ENCODE data around the gene CHKB.

DNA sequence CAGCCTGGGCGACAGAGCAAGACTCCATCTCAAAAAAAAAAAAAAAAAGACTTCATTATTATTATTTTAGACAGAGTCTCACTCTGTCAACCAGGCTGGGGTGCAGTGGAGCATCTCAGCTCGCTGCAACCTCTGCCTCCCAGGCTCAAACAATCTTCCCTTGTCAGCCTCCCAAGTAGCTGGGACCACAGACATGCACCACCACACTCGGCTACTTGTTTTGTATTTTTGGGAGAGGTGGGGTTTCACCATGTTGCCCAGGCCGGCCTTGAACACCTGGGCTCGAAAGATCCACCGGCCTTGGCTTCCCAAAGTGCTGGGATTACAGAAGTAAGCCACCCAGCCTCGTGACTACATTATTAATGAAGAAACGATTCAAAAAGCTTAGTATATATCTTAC is 47.5 kb downstream of the CHKB start:
- no peak for TF ChIP-seq POLR2A (IDR thresholded peaks at IDR 0.05)
- TF ChIP-seq, protein P1, sequence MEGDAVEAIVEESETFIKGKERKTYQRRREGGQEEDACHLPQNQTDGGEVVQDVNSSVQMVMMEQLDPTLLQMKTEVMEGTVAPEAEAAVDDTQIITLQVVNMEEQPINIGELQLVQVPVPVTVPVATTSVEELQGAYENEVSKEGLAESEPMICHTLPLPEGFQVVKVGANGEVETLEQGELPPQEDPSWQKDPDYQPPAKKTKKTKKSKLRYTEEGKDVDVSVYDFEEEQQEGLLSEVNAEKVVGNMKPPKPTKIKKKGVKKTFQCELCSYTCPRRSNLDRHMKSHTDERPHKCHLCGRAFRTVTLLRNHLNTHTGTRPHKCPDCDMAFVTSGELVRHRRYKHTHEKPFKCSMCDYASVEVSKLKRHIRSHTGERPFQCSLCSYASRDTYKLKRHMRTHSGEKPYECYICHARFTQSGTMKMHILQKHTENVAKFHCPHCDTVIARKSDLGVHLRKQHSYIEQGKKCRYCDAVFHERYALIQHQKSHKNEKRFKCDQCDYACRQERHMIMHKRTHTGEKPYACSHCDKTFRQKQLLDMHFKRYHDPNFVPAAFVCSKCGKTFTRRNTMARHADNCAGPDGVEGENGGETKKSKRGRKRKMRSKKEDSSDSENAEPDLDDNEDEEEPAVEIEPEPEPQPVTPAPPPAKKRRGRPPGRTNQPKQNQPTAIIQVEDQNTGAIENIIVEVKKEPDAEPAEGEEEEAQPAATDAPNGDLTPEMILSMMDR (IDR thresholded peaks at IDR 0.05) = no peak

Data from adrenal gland (tissue), 5 donors.